Raji (cell line): ENCODE measurements around the gene NBPF1.
A peak's percentile ranks its signal among the peaks of the same experiment; 100 is the strongest.

ENCODE experiments used
- POLR2A ChIP-seq: IDR thresholded peaks from 2 replicates; pipeline ENCODE4 v1.6.1; 2011; ENCODE audit warnings: low read depth, low read length, control low read depth; ENCODE audit not compliant: insufficient read depth

Gene NBPF1

DNA sequence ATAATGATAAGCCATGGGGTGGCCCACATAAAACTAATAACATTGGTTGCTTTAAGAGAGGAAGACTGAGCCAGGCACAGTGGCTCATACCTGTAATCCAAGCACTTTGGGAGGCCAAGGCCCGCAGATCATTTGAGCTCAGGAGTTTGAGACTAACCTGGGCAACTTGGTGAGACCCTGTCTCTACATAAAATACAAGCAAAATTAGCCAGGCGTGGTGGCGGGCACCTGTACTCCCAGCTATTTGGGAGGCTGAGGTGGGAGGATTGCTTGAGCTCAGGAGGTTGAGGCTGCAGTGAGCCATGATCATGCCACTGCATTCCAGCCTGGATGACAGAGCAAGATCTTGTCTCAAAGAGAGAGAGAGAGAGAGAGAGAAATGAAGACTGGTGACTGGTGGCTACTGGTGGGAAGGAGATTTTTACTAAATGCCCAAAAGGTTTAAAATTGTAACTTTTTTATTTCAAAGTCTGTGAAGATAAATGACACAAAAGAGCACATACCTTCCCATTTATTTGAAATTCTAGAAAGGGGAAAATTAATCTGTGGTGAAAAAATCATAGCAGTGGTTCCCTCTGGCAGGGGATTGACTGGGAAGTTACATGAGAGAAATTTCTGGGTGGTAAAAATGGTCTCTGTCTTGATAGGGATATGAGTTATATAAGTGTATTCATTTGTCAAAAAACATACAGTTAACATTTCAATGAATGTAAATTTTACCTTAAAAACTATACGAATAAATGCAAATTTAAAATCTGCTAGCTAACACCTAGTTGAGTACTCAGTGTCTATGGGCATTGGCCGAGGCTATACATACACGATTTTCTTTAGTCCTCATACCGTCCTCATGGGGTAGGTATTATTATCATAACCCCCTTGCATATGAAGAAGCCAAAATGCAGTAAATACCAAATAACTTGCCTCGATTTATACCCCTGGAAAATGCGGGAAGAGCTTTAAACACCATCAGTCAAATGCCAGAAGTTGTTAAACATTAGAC is 2.2 kb upstream of the NBPF1 start:
- no peak for TF ChIP-seq POLR2A

DNA sequence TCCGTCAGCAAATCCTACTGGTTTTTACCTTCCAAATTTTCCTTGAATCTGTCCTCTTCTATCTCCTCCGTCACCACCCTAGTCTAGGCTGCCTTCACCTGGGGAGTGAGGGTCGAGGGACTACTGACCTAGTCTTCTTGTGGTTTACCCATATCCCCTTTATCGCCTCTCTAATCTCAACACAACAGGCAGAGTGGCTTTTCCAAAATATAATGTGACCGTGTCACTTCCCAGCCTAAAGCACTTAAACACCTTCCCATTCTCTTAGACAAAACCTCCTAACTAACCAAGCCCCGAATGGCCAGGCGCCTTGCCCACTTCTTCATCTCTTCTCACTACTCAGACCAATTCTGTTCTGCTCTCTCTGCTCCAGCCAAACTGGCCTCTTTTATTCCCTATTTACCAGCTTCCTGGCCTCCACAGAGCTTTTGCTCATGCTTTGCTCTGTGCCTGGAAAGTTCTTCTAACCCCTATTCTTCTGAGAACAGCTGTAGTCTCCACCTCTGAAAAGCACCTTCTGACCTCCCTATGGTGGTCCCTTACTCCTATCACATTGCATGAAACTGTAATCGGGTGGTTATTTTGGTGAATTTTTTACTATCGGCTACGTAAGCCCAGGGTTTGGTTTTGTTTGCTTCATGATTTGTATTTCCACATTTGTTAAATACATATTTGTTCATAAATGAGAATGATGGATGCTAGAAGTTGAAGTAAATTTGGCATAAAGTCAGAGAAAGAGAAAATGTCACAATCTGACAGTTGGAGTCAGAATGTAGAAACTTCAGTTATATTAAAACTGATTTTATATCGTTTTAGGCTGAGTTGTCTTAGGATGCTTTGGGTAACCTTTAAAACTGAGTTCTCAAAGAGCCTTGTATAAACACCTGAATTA is 1.2 kb upstream of the NBPF1 start:
- TF ChIP-seq POLR2A = no peak

DNA sequence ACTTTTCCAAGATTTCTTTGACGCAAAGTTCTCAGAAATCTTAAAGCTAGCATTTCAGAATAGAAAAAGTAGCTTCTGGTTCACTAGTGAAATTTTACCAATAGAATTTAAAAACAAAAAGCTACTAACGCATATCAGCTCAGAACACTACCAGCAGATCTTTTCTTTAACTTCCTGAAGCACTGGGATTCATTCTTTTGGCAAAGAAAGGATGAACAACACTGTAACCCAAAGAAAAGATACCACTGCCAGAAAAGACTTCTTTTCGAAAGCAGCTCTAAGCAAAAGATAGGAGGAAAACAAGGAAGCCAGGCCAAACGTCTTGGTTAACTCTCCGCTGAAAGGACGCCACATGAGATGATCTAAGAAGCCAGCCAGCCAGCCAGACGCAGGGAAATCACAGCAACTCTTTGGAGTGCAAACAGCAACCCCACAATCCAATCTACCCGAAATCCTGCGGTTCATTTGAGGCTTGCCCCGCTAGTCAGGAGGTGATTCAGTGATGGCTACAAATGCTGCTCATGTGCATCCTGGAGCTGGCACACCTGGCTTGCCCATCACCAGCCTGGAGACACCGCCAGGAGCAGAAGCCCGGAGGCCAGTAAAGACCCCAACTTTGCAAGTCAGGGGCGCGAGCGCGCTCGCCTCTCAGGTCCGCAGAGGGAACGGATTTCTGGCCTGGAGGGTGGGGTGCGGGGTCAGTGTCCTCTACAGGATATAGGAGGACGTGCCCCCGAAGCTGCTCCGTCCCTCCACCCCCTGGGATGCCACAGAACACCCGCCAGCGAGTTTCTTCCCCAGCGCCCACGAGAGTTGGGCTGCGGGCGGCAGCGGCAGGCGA is 812 bp downstream of the NBPF1 start:
- TF ChIP-seq POLR2A = no peak

- TF ChIP-seq POLR2A = no peak
Measured at GRCh38 chr1:16608838-16609560, 4.4 kb downstream of the NBPF1 start.

- no peak for TF ChIP-seq POLR2A
Measured at GRCh38 chr1:16607433-16607851, 5.9 kb downstream of the NBPF1 start.

DNA sequence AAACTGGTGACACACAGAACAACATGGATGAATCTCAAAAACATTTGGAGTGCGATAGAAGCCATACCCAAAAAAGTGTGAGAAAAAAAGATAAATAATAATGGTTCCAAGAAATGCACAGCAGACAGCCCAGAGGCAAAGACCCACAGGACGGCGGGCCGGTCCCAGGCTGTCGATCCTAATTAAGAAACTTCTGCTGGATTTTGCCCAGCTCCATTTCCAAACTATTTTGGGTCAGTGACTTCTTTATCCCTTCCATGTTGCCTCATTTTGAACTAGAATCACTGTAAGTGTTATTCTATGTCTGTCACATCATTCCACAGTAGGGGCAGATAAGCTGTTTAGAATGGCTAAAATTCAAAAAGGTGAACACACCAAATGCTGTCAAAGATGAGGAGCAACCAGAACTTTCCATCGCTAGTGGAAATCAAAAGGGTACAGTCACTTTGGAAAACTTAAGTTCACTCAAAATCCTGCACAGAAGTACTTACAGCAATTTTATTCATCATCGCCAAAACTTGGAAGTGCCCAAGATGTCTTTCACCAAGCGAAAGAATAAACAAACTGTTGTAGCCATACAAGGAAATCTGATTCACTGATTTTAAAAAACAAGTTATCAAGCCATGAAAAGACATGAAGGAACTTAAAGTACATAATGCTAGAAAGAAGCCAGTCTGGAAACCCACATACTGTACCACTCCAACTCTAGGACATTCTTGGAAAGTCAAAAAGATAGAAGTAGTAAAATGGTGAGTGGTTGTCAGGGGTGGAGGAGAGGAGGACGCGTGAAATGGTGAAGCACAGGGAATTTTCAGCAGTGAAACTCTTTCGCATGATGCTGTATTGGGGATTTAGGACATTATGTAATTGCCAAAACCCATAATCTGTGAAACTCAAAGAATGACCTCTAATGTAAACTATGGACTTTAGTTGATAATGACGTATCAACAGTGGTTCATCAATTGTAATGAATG is 7.5 kb downstream of the NBPF1 start:
- TF ChIP-seq POLR2A = no peak

- TF ChIP-seq POLR2A = no peak
Measured at GRCh38 chr1:16605213-16605525, 8.2 kb downstream of the NBPF1 start.

DNA sequence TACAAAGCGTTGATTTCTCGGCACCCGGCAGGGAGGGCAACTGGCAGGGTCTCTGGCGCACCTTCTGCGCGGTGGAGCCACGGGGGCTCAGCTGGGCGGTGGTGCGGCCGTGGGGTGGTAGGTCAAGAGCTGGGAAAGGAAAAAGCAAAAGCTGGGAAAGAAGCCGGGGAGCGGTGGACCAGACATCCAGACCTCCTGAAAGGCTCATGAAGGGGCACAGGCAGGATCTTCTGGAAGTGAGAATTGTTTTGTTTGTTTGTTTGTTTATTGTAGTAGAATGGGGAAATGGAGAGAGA is 92.1 kb downstream of the NBPF1 start:
- TF ChIP-seq POLR2A = no peak

DNA sequence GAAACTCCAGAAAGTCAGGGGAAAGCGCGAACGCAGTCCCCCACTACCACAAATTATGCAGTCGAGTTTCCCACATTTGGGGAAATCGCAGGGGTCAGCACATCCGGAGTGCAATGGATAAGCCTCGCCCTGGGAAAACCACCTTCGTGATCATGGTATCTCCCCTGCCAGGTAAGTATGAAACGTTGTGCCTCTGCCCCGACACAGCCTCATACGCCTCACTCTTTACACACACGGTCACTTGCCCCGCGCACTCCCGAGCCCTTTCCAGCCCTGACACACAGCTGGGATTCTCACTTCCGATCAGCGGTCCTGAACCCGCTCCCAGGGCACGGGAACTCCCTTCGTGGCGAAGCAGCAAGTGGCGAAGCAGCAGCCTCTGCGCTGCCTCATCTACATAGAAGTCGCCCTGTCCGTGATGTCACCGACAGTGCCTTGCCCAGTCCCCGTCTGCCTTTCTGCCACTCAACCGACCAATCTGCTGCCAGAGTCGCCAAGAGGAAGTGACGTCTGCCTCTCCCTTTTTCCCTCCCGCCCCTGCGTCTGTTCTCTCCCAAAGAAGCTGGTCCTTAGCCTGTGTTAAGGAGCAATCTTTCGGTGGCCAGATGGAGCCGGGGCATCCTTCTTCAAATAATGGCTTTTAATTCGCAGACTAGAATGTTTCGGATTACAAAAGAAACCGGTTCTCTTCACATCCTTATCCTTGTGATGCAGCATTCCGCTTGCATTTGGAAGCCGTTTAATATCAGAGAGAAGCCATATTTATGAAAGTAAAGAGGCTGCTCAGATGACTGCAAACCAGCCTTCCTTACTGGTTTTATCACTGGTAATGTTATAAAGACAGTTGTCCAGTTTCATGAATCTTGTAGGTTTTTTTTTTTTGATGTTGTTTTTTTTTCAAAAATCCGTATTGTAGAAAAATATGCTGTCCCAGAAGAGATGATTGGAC is 99.0 kb downstream of the NBPF1 start, which contains the start of gene RNU1-1:
RNU1-1 (minus strand) TSS at position 179 of the 949 bp plus-strand sequence.
- TF ChIP-seq POLR2A = peak; percentile 66

DNA sequence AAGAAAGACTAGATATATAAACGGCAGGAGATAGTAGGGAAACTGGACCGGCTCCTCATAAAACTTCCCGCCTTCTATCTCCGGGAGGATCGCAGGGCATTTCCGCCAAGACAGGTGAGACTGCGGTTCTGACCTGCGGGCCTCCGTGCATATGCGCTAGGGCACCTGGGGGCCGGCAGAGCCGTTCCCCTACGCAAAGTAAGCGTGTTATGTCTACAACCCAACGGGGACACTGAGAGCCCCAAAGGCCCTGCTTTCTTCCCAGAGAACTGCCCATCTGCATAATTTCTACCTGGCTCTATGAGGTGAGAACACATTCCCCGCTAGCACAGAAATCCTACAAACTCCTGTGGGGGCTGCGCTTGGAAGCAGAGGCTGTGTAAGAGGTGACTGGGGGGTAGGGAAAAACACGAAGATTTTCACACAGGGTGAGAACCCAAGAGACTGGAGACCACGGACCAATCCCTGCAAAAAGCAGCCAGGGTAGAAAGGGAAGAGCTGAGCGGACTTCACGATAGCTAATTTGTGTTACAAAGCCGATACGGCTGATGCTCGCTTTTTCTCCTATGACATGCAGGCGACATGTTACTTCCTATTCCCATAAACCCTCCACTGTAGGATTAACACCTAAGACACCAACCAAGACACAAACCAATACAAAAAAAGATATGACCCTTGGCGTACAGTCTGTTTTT is 99.8 kb downstream of the NBPF1 start:
- TF ChIP-seq POLR2A = peak; percentile 89
